Keratinocyte (primary cell): Measurements from ENCODE around the gene ZC3H4.

Source experiments
- CTCF ChIP-seq, 3 experiments: IDR thresholded peaks in 1 of 3; conservative IDR thresholded peaks in 1 of 3; optimal IDR thresholded peaks in 1 of 3; 2 replicates in 2 of 3; 3 replicates in 1 of 3; pipeline versions ENCODE3 to v1.5.1; 2011; ENCODE audit warnings: low read length in 3 of 3, mild to moderate bottlenecking in 3 of 3, moderate library complexity in 2 of 3, control low read depth in 1 of 3, inconsistent platforms in 1 of 3; ENCODE audit not compliant: insufficient read depth in 2 of 3; ENCODE audit errors: extremely low read depth in 1 of 3
- EZH2 ChIP-seq: IDR thresholded peaks from one replicate; pipeline ENCODE4 v1.6.1; 2012; ENCODE audit warnings: inconsistent platforms, mild to moderate bottlenecking, low read length, moderate library complexity

- no peak for TF ChIP-seq CTCF (optimal IDR thresholded peaks at IDR 0.05 in 1 of 3, IDR thresholded peaks at IDR 0.05 in 1 of 3, conservative IDR thresholded peaks at IDR 0.05 in 1 of 3; ENCODE audit: extremely low read depth in 1 of 3, insufficient read depth in 2 of 3, low read length in 3 of 3)
- no peak for TF ChIP-seq EZH2
Measured at GRCh38 chr19:47094557-47095475, 18.8 kb downstream of the ZC3H4 start.
